ENCODE data around the gene TMEM35A.

The TMEM35A gene

DNA sequence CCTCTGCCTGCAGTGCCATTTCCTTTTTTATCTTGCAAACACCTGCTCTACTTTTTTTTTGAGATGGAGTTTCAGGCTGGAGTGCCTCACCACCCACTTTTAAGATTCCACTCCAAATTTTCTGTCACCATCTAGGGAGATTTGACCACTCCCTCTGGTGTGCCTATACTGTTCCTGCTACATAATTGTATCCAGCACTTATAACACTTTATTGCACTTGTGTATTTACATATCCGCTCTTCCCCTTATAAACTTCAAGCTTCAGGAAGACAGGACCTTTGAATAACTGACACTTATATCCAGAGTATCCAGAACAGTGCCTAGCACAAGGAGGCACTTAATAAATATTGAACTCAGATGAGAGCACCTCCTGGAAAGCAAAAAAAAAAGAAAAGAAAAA, 13.1 kb downstream of the TMEM35A start:
- Mint-ChIP-seq H3K27me3 (no peaks in the 10 kb centered on the region), H3K4me1 (peaks cover 2% of the 10 kb centered on the region), H3K4me3 (no peak overlapping the region), H3K9me3 (no peaks in the 10 kb centered on the region), H3K36me3 (ENCODE audit: low read depth) (no peaks in the 10 kb centered on the region), H3K27ac (no peak overlapping the region)
- ATAC-seq (no peak), DNase-seq (no peak)

DNA sequence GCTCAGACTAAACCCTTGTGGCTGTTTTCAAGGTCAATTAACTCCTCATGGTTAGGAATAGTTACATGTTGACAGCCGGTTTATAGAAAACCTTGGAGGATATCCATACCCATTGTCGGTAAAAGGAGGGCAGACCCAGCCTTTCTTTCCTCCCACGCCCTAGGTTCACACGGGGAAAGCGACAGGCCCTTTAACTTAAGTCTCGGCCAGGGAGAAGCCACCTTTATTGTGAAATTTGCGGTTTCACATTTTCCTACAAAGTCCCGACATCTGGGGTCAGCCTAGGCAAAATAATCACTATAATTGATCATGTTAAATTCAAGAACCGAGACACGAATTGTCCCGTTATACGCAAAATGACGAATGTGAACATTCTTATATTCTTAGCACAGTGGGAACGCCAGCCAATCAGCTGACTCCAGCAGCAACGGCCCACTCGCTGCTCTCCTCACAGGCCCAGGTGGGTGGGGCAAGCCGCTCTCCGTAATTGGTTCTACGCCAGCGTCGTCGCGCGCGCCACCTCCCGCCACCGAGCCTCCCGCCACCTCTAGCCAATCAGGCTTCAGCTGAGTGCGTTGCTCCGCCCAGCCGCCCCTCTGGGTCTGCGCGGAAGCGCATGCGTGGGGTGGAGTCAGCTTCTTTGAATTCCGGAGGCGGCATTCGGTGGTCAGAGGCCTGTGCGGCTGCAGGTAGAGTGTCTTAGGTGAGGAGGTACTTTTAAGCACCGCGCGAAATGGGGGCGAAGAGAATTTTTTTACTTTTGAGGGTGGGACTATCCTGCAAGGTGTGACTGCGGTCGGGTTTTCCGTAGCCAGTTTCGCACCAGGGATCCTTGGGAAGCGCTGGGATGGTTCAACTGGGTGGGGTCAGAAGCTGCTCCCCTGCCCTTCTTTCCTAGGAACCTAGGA, 19.1 kb downstream of the TMEM35A start, which contains the start of gene CENPI:
Gene CENPI (plus strand): TSS at position 659 of the 908 bp plus-strand sequence. CDS start 2,867 bp downstream, outside the sequence.
- Mint-ChIP-seq H3K27me3 (no peaks in the 10 kb centered on the region), H3K9me3 (no peaks in the 10 kb centered on the region), H3K4me3 (peak within 1 kb of the TSS; percentile 89), H3K36me3 (ENCODE audit: low read depth) (peaks cover 9% of the 10 kb centered on the region), H3K27ac (peak within 1 kb of the TSS; percentile 85), H3K4me1 (peaks cover 25% of the 10 kb centered on the region)
- DNase-seq (peak; percentile 90), ATAC-seq (peak; percentile 100)

DNA sequence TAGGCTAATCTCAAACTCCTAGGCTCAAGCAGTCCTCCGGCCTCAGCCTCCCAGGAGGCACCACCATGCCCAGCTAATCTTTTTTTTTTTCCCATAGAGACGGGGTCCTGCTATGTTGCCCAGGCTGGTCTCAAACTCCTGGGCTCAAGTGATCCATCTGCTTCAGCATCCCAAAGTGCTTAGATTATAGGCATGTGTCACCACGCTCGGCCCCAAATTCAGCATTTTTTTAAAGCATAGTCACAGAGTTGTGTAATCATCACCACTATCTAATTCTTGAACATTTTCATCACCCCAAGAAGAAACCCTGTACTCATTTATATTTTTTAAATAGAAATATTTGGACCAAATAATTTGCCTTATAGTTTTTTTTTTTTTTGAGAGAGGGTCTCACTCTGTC, 29.6 kb downstream of the TMEM35A start:
- H3K9me3 Mint-ChIP-seq = no peaks in the 10 kb centered on the region
- H3K4me1 Mint-ChIP-seq = no peaks in the 10 kb centered on the region
- DNase-seq (no peak), ATAC-seq (no peak)
- H3K4me3 Mint-ChIP-seq = no peak overlapping the region
- H3K36me3 Mint-ChIP-seq (ENCODE audit: low read depth) = peaks cover 11% of the 10 kb centered on the region
- H3K27me3 Mint-ChIP-seq = no peaks in the 10 kb centered on the region
- no peak overlapping the region for H3K27ac Mint-ChIP-seq

GRCh38 chrX:101117701-101118100, 39.0 kb downstream of the TMEM35A start:
- no peak overlapping the region for H3K27ac Mint-ChIP-seq
- H3K4me1 Mint-ChIP-seq = no peaks in the 10 kb centered on the region
- no peaks in the 10 kb centered on the region for H3K27me3 Mint-ChIP-seq
- H3K36me3 Mint-ChIP-seq (ENCODE audit: low read depth) = peaks cover 17% of the 10 kb centered on the region
- H3K9me3 Mint-ChIP-seq = no peaks in the 10 kb centered on the region
- no peak for ATAC-seq
- DNase-seq = no peak
- no peak overlapping the region for H3K4me3 Mint-ChIP-seq

DNA sequence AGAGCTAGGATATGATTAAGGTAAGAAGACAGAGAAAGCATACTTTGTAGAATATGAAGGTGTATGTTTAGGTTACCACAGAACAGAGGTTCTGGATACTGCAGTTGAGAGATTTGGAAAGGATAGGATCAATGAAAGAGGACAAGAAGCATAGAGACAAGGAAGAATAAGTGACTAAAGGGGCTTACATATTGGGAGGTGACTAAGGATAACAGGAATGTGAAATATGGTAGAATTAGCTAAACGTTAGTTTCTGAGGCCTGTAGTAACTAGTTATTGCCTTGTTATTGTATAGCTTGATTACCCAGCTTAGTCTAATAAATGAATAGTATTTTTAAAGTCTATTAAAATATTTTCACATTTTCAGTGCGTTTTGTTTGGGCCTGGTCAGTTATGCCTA, 57.6 kb downstream of the TMEM35A start:
- Mint-ChIP-seq H3K4me1 (no peaks in the 10 kb centered on the region), H3K27ac (no peak overlapping the region), H3K36me3 (ENCODE audit: low read depth) (peaks cover 39% of the 10 kb centered on the region), H3K9me3 (no peaks in the 10 kb centered on the region), H3K4me3 (no peak overlapping the region), H3K27me3 (no peaks in the 10 kb centered on the region)
- no peak for DNase-seq
- ATAC-seq = no peak
